LoVo (cell line): ENCODE data around the gene LEUTX.

Source experiments
- DNase-seq: peaks from one replicate; pipeline ENCODE4 v3.0.0-alpha.2; 2016; ENCODE audit warnings: low spot score

LEUTX gene

GRCh38 chr19:39824143-39825092, 45.8 kb downstream of the LEUTX start:
- no peak for DNase-seq

GRCh38 chr19:39825093-39825463, 46.4 kb downstream of the LEUTX start:
- no peak for DNase-seq

- DNase-seq, result no peak
Observed at GRCh38 chr19:39825531-39826076, 47.0 kb downstream of the LEUTX start.

- no peak for DNase-seq
Observed at GRCh38 chr19:39826311-39826945, 47.8 kb downstream of the LEUTX start.

- no peak for DNase-seq
Observed at GRCh38 chr19:39827216-39827615, 48.6 kb downstream of the LEUTX start.

- DNase-seq, result no peak
Observed at GRCh38 chr19:39828015-39828653, 49.5 kb downstream of the LEUTX start.

GRCh38 chr19:39828654-39829032, 50.0 kb downstream of the LEUTX start:
- no peak for DNase-seq

- DNase-seq, result no peak
Observed at GRCh38 chr19:39829702-39830275, 51.1 kb downstream of the LEUTX start.

- no peak for DNase-seq
Observed at GRCh38 chr19:39830406-39830805, 51.8 kb downstream of the LEUTX start.

- no peak for DNase-seq
Observed at GRCh38 chr19:39830847-39831246, 52.2 kb downstream of the LEUTX start.

GRCh38 chr19:39831679-39832078, 53.0 kb downstream of the LEUTX start:
- DNase-seq, result no peak

GRCh38 chr19:39832341-39833083, 53.9 kb downstream of the LEUTX start:
- no peak for DNase-seq

GRCh38 chr19:39833160-39833463, 54.5 kb downstream of the LEUTX start:
- DNase-seq, result no peak

- DNase-seq, result no peak
Observed at GRCh38 chr19:39833464-39834286, 55.0 kb downstream of the LEUTX start, which contains the start of gene DYRK1B. DYRK1B (minus strand) TSS chr19:39834162; CDS start chr19:39831867, 2,295 bp downstream.

GRCh38 chr19:39834287-39834841, 55.7 kb downstream of the LEUTX start:
- DNase-seq, result no peak
